Measurements from ENCODE around the gene CFDP1.

- TF ChIP-seq CTCF (conservative IDR thresholded peaks at IDR 0.05; ENCODE audit: low read length), result no peak
- TF ChIP-seq EZH2phosphoT487 (IDR thresholded peaks at IDR 0.05; ENCODE audit: borderline replicate concordance), result no peak
Measured at GRCh38 chr16:75251280-75252048, 181.8 kb downstream of the CFDP1 start, which contains the start of gene BCAR1.

Data from Loucy (cell line).